ENCODE measurements around the gene ACTL7A.

ACTL7A gene

DNA sequence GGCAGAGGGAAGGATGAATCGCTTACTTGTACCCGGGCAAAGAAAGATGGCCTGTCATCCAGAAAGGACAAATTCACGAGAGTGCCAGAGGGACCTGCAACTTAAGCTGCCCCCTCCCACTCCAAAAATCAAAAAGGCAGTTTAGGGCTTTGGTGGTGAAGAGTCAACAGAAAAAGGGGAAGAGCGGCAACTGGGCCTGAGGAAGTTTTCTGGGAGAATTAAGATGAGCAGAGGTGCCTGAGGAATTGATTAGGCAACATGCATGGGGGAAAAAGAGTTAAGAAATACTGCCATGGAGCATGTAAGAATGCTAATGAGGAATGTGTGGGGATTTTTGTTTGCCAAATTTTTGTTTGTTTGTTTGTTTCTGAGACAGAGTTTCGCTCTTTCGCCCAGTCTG is 4.5 kb upstream of the ACTL7A start:
- H3K27ac ChIP-seq: no peak overlapping the region
- no peak for TF ChIP-seq ZFX (IDR thresholded peaks at IDR 0.05)
- TF ChIP-seq, protein P1, sequence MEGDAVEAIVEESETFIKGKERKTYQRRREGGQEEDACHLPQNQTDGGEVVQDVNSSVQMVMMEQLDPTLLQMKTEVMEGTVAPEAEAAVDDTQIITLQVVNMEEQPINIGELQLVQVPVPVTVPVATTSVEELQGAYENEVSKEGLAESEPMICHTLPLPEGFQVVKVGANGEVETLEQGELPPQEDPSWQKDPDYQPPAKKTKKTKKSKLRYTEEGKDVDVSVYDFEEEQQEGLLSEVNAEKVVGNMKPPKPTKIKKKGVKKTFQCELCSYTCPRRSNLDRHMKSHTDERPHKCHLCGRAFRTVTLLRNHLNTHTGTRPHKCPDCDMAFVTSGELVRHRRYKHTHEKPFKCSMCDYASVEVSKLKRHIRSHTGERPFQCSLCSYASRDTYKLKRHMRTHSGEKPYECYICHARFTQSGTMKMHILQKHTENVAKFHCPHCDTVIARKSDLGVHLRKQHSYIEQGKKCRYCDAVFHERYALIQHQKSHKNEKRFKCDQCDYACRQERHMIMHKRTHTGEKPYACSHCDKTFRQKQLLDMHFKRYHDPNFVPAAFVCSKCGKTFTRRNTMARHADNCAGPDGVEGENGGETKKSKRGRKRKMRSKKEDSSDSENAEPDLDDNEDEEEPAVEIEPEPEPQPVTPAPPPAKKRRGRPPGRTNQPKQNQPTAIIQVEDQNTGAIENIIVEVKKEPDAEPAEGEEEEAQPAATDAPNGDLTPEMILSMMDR (conservative IDR thresholded peaks at IDR 0.05): no peak

DNA sequence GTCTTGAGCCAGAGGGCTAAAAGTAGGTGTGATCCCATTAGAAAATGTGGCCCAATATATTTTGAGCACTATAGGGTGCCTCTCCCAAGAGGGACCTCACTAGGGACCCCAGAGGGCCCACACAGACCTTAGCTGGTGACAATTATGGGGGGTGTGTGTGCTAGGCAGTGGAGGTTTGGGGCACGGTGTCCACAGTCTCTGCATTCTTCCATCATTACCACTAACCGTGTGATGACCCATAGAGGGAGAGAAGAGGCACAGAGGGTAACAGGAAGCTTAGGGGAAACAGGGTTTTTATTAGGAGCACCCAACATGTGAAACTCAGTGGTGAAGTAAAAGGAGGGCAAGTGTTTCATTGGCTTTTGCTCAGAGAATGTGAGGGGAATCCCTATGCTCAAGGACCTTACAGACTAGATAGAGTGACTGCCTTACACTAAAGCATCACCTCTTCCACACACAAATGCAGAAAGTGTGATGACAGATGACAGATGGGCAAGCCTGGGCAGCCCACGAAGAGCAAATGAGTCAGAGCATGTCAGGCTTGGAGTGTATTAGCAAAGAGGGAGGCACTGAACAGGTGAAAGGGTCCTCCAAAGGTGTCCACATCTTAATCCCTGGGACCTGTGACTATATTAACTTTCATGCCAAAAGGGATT is 2.5 kb upstream of the ACTL7A start:
- no peak overlapping the region for H3K27ac ChIP-seq
- TF ChIP-seq, protein P1 (conservative IDR thresholded peaks at IDR 0.05): no peak
- no peak for TF ChIP-seq ZFX (IDR thresholded peaks at IDR 0.05)

DNA sequence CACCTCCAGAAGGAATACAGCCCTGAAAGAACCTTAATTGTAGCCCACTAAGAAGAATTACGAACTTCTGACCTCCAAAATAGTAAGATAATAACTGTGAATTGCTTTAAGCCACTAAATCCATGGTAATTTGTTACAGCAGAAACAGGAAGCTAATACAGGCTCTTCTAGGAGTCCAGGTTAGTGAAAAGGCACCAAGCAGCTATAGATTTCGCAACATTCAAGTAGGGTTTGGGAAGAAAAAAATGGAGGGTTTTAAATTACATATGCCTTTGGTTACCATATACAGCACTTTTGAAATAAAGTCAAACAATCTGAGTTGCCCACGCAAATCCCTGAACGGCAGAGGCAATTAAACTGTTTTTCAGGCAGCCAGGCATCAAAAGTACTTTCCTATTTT is 1.7 kb upstream of the ACTL7A start:
- H3K27ac ChIP-seq: no peak overlapping the region

DNA sequence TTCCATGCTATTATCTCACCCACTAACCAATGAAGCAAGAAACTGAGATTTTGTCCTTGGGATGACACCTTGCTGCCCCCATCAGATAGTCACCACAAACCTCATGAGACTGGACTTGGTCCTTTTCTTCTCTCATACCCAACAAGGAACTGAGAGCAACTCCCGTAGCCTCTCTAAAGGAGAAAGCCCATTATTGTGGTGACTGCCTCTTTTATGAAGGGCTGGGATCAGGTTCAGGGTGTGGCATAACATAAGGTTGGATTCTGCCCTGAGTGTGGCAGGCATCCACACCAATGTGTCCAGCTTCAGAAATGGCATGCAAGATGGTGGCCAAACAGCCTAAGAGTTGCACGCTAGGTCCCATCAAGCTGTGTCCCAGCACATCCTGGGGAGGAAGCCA is 1.3 kb upstream of the ACTL7A start:
- H3K27ac ChIP-seq: no peak overlapping the region

More for the DNA sequence above, 1.7 kb upstream of the ACTL7A start:
- TF ChIP-seq, protein P1 (conservative IDR thresholded peaks at IDR 0.05): no peak
- TF ChIP-seq ZFX (IDR thresholded peaks at IDR 0.05): no peak

DNA sequence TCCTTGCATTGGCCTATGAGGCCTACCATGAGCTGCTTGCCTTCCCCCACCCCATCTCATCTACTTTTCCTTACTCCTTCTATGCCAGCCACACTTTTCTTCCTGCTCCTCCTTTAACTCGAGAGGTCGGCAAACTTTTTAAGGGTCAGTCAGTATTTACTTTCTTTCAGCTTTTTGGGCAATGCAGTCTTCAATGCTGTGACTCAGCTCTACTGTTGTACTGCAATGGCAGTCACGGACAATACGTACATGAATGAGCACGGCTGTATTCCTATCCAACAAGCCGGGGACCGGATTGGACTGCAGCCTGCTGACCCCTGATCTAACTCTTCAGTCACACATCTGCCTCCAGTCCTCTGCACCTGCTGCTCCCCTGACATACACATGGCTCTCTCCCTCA is 602 bp upstream of the ACTL7A start:
- TF ChIP-seq, protein P1 (conservative IDR thresholded peaks at IDR 0.05): no peak
- no peak for TF ChIP-seq ZFX (IDR thresholded peaks at IDR 0.05)
- H3K27ac ChIP-seq: no peak overlapping the region

More for the DNA sequence above, 1.3 kb upstream of the ACTL7A start:
- TF ChIP-seq, protein P1 (conservative IDR thresholded peaks at IDR 0.05): no peak
- TF ChIP-seq ZFX (IDR thresholded peaks at IDR 0.05): no peak

DNA sequence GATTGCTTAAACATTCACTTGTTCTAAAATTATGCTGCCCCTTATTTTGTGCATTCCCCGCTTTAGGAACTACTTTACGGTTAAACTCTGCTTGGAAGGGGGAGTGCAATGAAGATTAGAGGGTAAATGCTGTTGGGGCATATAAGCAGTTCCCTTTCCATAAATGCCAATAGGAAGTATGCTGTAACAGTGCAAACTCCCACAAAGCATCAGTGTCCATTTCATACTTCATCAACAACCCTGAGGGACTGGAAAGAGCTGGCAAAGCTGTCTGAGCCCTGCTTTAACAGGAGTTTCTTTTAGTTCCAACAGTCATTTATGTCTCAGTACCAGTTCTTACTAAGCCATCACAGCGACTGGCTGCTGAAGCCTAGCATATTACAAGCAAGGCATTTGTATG is 1.8 kb downstream of the ACTL7A start:
- no peak overlapping the region for H3K27ac ChIP-seq

DNA sequence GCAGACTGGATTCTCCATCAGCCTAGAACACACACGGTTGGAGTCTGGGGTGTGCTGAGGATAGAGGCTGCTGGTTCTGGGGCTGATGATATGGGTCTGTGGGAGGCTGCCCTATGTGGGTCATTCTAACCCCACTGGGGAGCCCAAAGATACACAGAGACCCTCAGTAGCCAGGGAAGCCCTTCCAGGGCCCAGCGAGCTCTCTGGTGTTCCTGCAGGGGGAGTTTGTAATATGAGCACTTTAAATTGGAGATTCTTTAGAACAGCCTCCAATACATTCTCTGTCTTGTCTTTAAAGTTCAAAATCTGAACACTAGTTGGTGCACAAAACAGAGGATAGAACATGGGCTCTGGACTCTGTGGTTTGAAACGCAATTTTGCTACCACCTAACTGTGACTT is 2.4 kb downstream of the ACTL7A start:
- no peak overlapping the region for H3K27ac ChIP-seq
- TF ChIP-seq, protein P1 (conservative IDR thresholded peaks at IDR 0.05): no peak
- no peak for TF ChIP-seq ZFX (IDR thresholded peaks at IDR 0.05)

More for the DNA sequence above, 1.8 kb downstream of the ACTL7A start:
- TF ChIP-seq, protein P1 (conservative IDR thresholded peaks at IDR 0.05): no peak
- TF ChIP-seq ZFX (IDR thresholded peaks at IDR 0.05): no peak

Measured in C4-2B (cell line).